WTC11 (cell line): ENCODE measurements around the gene BCAS2. TPM values are rescaled to one million over a fixed set of nuclear protein-coding genes. Genes with fewer than 3 reads are reported as not detected.

ENCODE experiments used
- ATAC-seq: fragments of 200-7000 bp; cut with Tn5 transposase; 2 replicates; pipeline ENCODE4 v1.10.0; 2021; ENCODE audit warnings: mild to moderate bottlenecking, moderate library complexity
- CTCF ChIA-PET: fragments of 300-600 bp; sonication (Branson Sonifier 250); formaldehyde crosslinking; loops from one replicate; lab custom pipeline; 2021; ENCODE audit warnings: antibody characterized with exemption; lab: Charles Lee
- POLR2A ChIA-PET: fragments of 350-600 bp; sonication (Branson Sonifier 250); formaldehyde crosslinking; loops from one replicate; lab custom pipeline; 2021; ENCODE audit warnings: antibody characterized with exemption; lab: Charles Lee
- DNase-seq: peaks from one replicate; pipeline ENCODE4 v3.0.0; 2021; ENCODE audit warnings: low spot score
- H3K27ac Mint-ChIP-seq: 2 replicates; pipeline ENCODE4 v1.8.0; 2021; ENCODE audit warnings: mixed read lengths
- H3K27me3 Mint-ChIP-seq: 2 replicates; pipeline ENCODE4 v1.8.0; 2021; ENCODE audit warnings: low read depth, mild to moderate bottlenecking, moderate library complexity, mixed read lengths
- H3K36me3 Mint-ChIP-seq: 2 replicates; pipeline ENCODE4 v1.8.0; 2021; ENCODE audit warnings: mixed read lengths
- H3K4me1 Mint-ChIP-seq: 2 replicates; pipeline ENCODE4 v1.8.0; 2022; ENCODE audit warnings: mixed read lengths
- H3K4me3 Mint-ChIP-seq: 2 replicates; pipeline ENCODE4 v1.8.0; 2021; ENCODE audit warnings: mild to moderate bottlenecking, moderate library complexity, mixed read lengths
- H3K9me3 Mint-ChIP-seq: 2 replicates; pipeline ENCODE4 v1.8.0; 2021; ENCODE audit warnings: mixed read lengths
- CREB1 ChIP-seq: sonication (generic); formaldehyde crosslinking; IDR thresholded peaks from 2 replicates; pipeline ENCODE4 v1.8.0; 2023; ENCODE audit warnings: mild to moderate bottlenecking, missing genetic modification reagents
- ELF4 ChIP-seq: sonication (generic); formaldehyde crosslinking; IDR thresholded peaks from 2 replicates; pipeline ENCODE4 v1.8.1; 2022; ENCODE audit warnings: low read depth, mild to moderate bottlenecking, moderate library complexity, missing genetic modification reagents
- GRHL2 ChIP-seq: fragments of 250-450 bp; sonication (Bioruptor Pico); IDR thresholded peaks from 2 replicates; pipeline ENCODE4 v1.8.0; 2022; ENCODE audit warnings: mild to moderate bottlenecking, moderate library complexity; ENCODE audit not compliant: insufficient replicate concordance, severe bottlenecking
- GTF2I ChIP-seq: fragments of 250-450 bp; sonication (Bioruptor Pico); conservative IDR thresholded peaks from 2 replicates; pipeline ENCODE4 v1.4.0; 2021; ENCODE audit warnings: mild to moderate bottlenecking
- IRF2 ChIP-seq: sonication (generic); formaldehyde crosslinking; IDR thresholded peaks from 2 replicates; pipeline ENCODE4 v1.8.0; 2022; ENCODE audit warnings: low read depth, missing genetic modification reagents, borderline replicate concordance
- NFYB ChIP-seq: sonication (generic); formaldehyde crosslinking; conservative IDR thresholded peaks from 2 replicates; pipeline ENCODE4 v1.8.0; 2022; ENCODE audit warnings: low read depth, missing genetic modification reagents
- NR1H2 ChIP-seq: sonication (generic); formaldehyde crosslinking; IDR thresholded peaks from 2 replicates; pipeline ENCODE4 v1.9.0; 2021; ENCODE audit warnings: mild to moderate bottlenecking, moderate library complexity, missing genetic modification reagents
- RELA ChIP-seq: sonication (generic); formaldehyde crosslinking; IDR thresholded peaks from 2 replicates; pipeline ENCODE4 v1.8.1; 2022; ENCODE audit warnings: missing genetic modification reagents, mild to moderate bottlenecking, borderline replicate concordance
- ZNF232 ChIP-seq: sonication (generic); formaldehyde crosslinking; IDR thresholded peaks from 2 replicates; pipeline ENCODE4 v1.8.0; 2022; ENCODE audit warnings: mild to moderate bottlenecking, missing genetic modification reagents
- ZNF317 ChIP-seq: sonication (generic); formaldehyde crosslinking; IDR thresholded peaks from 2 replicates; pipeline ENCODE4 v1.8.1; 2023; ENCODE audit warnings: low read depth, mild to moderate bottlenecking, moderate library complexity, missing genetic modification reagents, borderline replicate concordance
- ZNF423 ChIP-seq: fragments of 250-450 bp; sonication (Bioruptor Pico); IDR thresholded peaks from 2 replicates; pipeline ENCODE4 v2.1.2; 2022; ENCODE audit warnings: mild to moderate bottlenecking, moderate library complexity
- total RNA-seq: library from RNA; stranded (reverse); gene quantifications from 3 replicates; pipeline ENCODE4 v1.2.3, GENCODE V29; 2021
- TF ChIP-seq, protein P1 (sequence below): sonication (generic); formaldehyde crosslinking; IDR thresholded peaks from 2 replicates; pipeline ENCODE4 v1.8.1; 2022; ENCODE audit warnings: mild to moderate bottlenecking, missing genetic modification reagents, moderate library complexity, borderline replicate concordance
- TF ChIP-seq, protein P2 (sequence below): sonication (generic); formaldehyde crosslinking; IDR thresholded peaks from 2 replicates; pipeline ENCODE4 v1.8.0; 2022; ENCODE audit warnings: mild to moderate bottlenecking, missing genetic modification reagents
- TF ChIP-seq, protein P3 (sequence below): sonication (generic); formaldehyde crosslinking; IDR thresholded peaks from 2 replicates; pipeline ENCODE4 v1.8.1; 2023; ENCODE audit warnings: mild to moderate bottlenecking, missing genetic modification reagents, moderate library complexity
- TF ChIP-seq, protein P4 (sequence below): sonication (generic); formaldehyde crosslinking; IDR thresholded peaks from 2 replicates; pipeline ENCODE4 v1.8.1; 2023; ENCODE audit warnings: mild to moderate bottlenecking, missing genetic modification reagents
- TF ChIP-seq, protein P5 (sequence below): fragments of 200-600 bp; IDR thresholded peaks from 2 replicates; pipeline ENCODE4 v1.8.0; 2022; ENCODE audit warnings: antibody characterized with exemption
- TF ChIP-seq, protein P6 (sequence below): sonication (generic); formaldehyde crosslinking; IDR thresholded peaks from 2 replicates; pipeline ENCODE4 v1.8.0; 2022; ENCODE audit warnings: mild to moderate bottlenecking, missing genetic modification reagents
- TF ChIP-seq, protein P7 (sequence below): fragments of 250-450 bp; sonication (Bioruptor Pico); conservative IDR thresholded peaks from 2 replicates; pipeline ENCODE4 v1.9.0; 2021; ENCODE audit warnings: mild to moderate bottlenecking
- TF ChIP-seq, protein P8 (sequence below): sonication (generic); formaldehyde crosslinking; IDR thresholded peaks from 2 replicates; pipeline ENCODE4 v1.8.1; 2023; ENCODE audit warnings: mild to moderate bottlenecking, missing genetic modification reagents

Gene BCAS2
- total RNA-seq, 1 experiment from 2014 or later: 39.0 TPM

DNA sequence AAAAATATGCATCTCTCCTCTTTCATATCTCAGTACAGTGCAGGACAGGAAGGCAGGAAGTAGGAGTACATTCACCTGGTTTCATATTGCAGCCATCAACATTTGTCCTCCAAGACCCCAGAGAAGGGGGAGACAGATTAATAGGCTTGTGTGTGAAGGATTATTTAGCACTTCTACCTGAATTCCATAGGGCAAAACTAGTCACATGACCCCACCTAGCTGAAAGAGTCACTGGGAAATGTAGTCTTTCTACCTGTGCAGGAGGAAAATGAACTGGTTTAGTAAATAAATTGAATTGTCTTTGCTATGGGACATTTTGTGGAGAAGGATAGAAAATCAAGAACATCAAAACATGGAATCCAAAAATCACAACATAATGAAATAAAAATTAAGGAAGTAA lies 56.5 kb downstream of the BCAS2 start:
- Mint-ChIP-seq H3K27me3 (no peaks in the 10 kb centered on the region), H3K4me1 (no peaks in the 10 kb centered on the region), H3K36me3 (no peaks in the 10 kb centered on the region), H3K4me3 (no peak overlapping the region), H3K9me3 (no peaks in the 10 kb centered on the region), H3K27ac (no peak overlapping the region)
- ATAC-seq (peak; percentile 77), DNase-seq (no peak)
- ChIA-PET POLR2A (no interaction called here), CTCF (no interaction called here)
- TF ChIP-seq, protein P1, sequence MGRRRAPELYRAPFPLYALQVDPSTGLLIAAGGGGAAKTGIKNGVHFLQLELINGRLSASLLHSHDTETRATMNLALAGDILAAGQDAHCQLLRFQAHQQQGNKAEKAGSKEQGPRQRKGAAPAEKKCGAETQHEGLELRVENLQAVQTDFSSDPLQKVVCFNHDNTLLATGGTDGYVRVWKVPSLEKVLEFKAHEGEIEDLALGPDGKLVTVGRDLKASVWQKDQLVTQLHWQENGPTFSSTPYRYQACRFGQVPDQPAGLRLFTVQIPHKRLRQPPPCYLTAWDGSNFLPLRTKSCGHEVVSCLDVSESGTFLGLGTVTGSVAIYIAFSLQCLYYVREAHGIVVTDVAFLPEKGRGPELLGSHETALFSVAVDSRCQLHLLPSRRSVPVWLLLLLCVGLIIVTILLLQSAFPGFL (CRISPR knock-in tag): no peak
- TF ChIP-seq ZNF423 (CRISPR knock-in tag) (no peak), ELF4 (CRISPR knock-in tag) (no peak), RELA (no peak), CREB1 (CRISPR knock-in tag) (no peak), GRHL2 (no peak), IRF2 (CRISPR knock-in tag) (no peak), NFYB (CRISPR knock-in tag) (no peak)
- TF ChIP-seq, protein P2, sequence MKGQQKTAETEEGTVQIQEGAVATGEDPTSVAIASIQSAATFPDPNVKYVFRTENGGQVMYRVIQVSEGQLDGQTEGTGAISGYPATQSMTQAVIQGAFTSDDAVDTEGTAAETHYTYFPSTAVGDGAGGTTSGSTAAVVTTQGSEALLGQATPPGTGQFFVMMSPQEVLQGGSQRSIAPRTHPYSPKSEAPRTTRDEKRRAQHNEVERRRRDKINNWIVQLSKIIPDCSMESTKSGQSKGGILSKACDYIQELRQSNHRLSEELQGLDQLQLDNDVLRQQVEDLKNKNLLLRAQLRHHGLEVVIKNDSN (CRISPR knock-in tag): peak; percentile 89
- TF ChIP-seq, protein P3, sequence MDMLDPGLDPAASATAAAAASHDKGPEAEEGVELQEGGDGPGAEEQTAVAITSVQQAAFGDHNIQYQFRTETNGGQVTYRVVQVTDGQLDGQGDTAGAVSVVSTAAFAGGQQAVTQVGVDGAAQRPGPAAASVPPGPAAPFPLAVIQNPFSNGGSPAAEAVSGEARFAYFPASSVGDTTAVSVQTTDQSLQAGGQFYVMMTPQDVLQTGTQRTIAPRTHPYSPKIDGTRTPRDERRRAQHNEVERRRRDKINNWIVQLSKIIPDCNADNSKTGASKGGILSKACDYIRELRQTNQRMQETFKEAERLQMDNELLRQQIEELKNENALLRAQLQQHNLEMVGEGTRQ (CRISPR knock-in tag): peak; percentile 91
- TF ChIP-seq, protein P4, sequence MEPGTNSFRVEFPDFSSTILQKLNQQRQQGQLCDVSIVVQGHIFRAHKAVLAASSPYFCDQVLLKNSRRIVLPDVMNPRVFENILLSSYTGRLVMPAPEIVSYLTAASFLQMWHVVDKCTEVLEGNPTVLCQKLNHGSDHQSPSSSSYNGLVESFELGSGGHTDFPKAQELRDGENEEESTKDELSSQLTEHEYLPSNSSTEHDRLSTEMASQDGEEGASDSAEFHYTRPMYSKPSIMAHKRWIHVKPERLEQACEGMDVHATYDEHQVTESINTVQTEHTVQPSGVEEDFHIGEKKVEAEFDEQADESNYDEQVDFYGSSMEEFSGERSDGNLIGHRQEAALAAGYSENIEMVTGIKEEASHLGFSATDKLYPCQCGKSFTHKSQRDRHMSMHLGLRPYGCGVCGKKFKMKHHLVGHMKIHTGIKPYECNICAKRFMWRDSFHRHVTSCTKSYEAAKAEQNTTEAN (CRISPR knock-in tag): no peak
- TF ChIP-seq, protein P5, sequence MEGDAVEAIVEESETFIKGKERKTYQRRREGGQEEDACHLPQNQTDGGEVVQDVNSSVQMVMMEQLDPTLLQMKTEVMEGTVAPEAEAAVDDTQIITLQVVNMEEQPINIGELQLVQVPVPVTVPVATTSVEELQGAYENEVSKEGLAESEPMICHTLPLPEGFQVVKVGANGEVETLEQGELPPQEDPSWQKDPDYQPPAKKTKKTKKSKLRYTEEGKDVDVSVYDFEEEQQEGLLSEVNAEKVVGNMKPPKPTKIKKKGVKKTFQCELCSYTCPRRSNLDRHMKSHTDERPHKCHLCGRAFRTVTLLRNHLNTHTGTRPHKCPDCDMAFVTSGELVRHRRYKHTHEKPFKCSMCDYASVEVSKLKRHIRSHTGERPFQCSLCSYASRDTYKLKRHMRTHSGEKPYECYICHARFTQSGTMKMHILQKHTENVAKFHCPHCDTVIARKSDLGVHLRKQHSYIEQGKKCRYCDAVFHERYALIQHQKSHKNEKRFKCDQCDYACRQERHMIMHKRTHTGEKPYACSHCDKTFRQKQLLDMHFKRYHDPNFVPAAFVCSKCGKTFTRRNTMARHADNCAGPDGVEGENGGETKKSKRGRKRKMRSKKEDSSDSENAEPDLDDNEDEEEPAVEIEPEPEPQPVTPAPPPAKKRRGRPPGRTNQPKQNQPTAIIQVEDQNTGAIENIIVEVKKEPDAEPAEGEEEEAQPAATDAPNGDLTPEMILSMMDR: no peak

DNA sequence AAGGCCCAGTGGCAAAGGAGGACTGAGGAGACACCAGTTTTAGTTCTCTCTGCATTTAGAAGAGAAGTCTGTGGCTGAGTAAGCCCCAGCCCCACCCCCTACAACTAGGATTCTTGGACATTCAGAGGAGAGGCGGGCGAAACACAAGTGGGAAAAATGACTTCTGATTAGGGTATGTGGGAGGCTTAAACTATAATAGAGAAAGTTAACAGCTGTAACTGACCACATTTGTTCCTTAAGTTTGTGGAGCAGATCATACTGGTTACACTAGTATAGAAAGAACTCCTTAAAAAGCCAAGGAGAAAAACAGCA lies 59.2 kb downstream of the BCAS2 start:
- H3K36me3 Mint-ChIP-seq: no peaks in the 10 kb centered on the region
- H3K27me3 Mint-ChIP-seq: peaks cover 5% of the 10 kb centered on the region; the same call in 1 of the 2 replicates
- H3K4me1 Mint-ChIP-seq: no peaks in the 10 kb centered on the region
- H3K4me3 Mint-ChIP-seq: no peak overlapping the region
- ChIA-PET POLR2A (no interaction called here), CTCF (no interaction called here)
- no peak for ATAC-seq
- H3K27ac Mint-ChIP-seq: no peak overlapping the region
- TF ChIP-seq, protein P6, sequence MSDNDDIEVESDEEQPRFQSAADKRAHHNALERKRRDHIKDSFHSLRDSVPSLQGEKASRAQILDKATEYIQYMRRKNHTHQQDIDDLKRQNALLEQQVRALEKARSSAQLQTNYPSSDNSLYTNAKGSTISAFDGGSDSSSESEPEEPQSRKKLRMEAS: no peak
- TF ChIP-seq GTF2I (no peak), ZNF232 (CRISPR knock-in tag) (no peak), NR1H2 (CRISPR knock-in tag) (no peak), ZNF317 (CRISPR knock-in tag) (no peak)
- TF ChIP-seq, protein P7, sequence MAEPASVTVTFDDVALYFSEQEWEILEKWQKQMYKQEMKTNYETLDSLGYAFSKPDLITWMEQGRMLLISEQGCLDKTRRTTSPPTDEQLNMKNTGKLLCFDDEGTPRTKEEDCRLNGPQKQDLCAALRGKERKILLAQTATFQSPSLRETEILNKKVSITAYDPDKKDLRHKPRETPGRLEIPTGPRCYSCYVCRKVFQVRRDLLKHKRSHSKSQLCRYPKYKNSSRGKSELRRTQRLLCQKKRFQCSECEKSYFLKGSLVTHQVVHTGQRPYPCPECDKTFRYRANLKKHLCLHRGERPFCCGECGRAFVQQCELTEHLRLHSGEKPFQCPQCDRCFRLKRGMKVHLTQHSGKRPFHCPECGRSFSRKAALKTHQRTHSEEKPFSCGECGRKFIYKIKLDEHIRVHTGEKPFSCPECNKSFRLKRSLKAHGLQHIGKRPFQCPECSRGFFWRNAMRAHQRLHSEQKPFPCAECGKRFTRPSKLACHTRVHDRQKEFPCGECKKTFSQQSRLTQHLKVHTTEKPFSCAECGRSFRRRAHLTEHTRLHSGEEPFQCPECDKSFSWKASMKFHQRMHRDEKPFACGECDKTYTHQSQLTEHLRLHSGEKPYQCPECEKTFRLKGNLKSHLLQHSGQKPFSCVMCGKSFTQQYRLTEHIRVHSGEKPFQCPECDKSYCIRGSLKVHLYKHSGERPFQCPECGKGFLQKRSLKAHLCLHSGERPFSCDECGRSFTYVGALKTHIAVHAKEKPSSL (CRISPR knock-in tag): no peak
- TF ChIP-seq, protein P8, sequence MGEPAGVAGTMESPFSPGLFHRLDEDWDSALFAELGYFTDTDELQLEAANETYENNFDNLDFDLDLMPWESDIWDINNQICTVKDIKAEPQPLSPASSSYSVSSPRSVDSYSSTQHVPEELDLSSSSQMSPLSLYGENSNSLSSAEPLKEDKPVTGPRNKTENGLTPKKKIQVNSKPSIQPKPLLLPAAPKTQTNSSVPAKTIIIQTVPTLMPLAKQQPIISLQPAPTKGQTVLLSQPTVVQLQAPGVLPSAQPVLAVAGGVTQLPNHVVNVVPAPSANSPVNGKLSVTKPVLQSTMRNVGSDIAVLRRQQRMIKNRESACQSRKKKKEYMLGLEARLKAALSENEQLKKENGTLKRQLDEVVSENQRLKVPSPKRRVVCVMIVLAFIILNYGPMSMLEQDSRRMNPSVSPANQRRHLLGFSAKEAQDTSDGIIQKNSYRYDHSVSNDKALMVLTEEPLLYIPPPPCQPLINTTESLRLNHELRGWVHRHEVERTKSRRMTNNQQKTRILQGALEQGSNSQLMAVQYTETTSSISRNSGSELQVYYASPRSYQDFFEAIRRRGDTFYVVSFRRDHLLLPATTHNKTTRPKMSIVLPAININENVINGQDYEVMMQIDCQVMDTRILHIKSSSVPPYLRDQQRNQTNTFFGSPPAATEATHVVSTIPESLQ (CRISPR knock-in tag): no peak
- no peaks in the 10 kb centered on the region for H3K9me3 Mint-ChIP-seq
- DNase-seq: no peak
